WERI-Rb-1 (cell line): ENCODE data around the gene CPLX4.

ENCODE experiments used
- DNase-seq: peaks from one replicate; pipeline ENCODE4 v3.0.0-alpha.2; 2020
- H3K27ac ChIP-seq: fragments of 250-450 bp; sonication (Bioruptor Pico); 2 replicates; pipeline ENCODE4 v1.5.1; 2020; ENCODE audit warnings: mild to moderate bottlenecking, moderate library complexity
- H3K27me3 ChIP-seq: fragments of 250-450 bp; sonication (Bioruptor Pico); 2 replicates; pipeline ENCODE4 v1.5.1; 2021; ENCODE audit warnings: mild to moderate bottlenecking, low read depth, moderate library complexity; ENCODE audit not compliant: insufficient read depth, severe bottlenecking
- H3K36me3 ChIP-seq: fragments of 250-450 bp; sonication (Bioruptor Pico); 2 replicates; pipeline ENCODE4 v1.5.1; 2020; ENCODE audit warnings: mild to moderate bottlenecking, moderate library complexity
- H3K4me3 ChIP-seq: 2 replicates; pipeline ENCODE4 v1.5.1; 2011; ENCODE audit warnings: low read depth, mild to moderate bottlenecking, control low read depth, low read length
- H3K9me3 ChIP-seq: fragments of 250-450 bp; sonication (Bioruptor Pico); 2 replicates; pipeline ENCODE4 v1.5.1; 2021; ENCODE audit warnings: mild to moderate bottlenecking, moderate library complexity; ENCODE audit not compliant: severe bottlenecking
- TF ChIP-seq, protein P1 (sequence below): IDR thresholded peaks from 2 replicates; pipeline ENCODE4 v1.5.1; 2011; ENCODE audit warnings: low read depth, mild to moderate bottlenecking, control low read depth, inconsistent platforms, low read length

CPLX4 gene

DNA sequence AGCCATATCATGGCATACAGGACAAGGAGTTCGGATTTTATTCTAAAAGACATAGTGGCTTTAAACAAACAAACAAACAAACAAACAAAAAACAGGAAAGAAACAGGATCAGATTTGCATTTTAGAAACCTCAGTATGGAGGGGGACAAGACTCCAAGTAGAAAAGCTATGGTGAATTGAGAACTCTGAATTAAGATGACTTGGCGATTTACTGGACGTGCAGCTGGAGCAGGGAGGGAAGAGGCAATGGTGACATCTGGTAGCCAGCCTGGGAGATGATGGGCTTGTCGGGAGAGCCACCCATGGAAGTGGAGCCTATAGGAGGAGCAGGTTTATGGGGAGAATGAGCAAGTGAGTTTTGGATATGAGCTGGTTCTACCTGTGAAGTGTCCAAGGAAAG lies 13.2 kb downstream of the CPLX4 start:
- H3K27ac ChIP-seq = no peak overlapping the region
- H3K36me3 ChIP-seq = no peaks in the 10 kb centered on the region
- no peak for DNase-seq
- TF ChIP-seq, protein P1, sequence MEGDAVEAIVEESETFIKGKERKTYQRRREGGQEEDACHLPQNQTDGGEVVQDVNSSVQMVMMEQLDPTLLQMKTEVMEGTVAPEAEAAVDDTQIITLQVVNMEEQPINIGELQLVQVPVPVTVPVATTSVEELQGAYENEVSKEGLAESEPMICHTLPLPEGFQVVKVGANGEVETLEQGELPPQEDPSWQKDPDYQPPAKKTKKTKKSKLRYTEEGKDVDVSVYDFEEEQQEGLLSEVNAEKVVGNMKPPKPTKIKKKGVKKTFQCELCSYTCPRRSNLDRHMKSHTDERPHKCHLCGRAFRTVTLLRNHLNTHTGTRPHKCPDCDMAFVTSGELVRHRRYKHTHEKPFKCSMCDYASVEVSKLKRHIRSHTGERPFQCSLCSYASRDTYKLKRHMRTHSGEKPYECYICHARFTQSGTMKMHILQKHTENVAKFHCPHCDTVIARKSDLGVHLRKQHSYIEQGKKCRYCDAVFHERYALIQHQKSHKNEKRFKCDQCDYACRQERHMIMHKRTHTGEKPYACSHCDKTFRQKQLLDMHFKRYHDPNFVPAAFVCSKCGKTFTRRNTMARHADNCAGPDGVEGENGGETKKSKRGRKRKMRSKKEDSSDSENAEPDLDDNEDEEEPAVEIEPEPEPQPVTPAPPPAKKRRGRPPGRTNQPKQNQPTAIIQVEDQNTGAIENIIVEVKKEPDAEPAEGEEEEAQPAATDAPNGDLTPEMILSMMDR = no peak
- no peaks in the 10 kb centered on the region for H3K27me3 ChIP-seq
- no peaks in the 10 kb centered on the region for H3K9me3 ChIP-seq
- H3K4me3 ChIP-seq = no peak overlapping the region

DNA sequence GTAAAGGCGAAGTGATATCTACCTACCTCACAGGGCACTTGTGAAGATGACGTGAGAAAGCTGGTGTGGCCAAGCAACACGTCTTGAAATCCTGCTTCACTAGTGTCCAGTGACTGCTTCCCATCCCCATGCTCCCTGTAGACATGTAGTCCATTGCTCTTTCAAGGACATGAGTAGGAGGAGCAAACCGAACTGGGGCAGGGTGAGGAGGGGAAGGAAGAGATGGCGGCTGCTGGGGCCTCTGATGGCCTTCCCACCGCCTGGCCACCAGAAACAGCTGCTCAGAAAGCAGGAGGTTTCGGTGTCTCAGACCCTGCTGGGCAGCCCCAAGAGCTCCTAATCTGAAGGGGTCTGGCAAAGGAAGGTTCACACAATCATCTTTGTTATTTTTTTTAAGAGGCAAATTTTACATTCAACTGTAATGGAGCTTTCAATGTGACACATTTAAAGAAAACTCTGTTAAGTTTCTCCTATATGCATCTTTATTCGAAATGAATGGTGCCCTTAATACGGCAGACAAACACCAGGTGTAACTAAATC lies 14.7 kb downstream of the CPLX4 start:
- Histone ChIP-seq H3K4me3 (peak overlapping the region; percentile 24), H3K27ac (peak overlapping the region; percentile 66), H3K27me3 (no peaks in the 10 kb centered on the region), H3K9me3 (no peaks in the 10 kb centered on the region), H3K36me3 (no peaks in the 10 kb centered on the region)
- TF ChIP-seq, protein P1 = no peak
- DNase-seq = peak; percentile 58

DNA sequence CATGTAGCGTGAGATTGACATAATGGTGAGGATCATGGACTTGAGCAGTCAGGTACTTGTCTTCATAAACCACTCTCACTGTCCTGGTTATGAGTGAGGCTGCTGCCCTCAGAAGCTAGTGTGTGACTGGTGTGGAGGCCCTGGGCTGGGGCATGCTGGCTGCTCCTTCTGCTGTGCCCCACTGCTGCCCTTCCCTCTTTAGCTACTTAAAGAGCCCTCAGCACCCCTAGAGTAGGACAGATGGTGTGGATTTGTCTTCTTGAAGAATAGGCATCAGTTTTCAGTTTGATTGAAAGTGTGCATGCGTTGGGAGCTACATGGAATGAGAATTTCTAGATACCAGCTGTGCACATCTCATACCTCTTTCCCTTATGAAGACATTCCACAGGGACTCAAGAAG lies 15.4 kb downstream of the CPLX4 start:
- DNase-seq = peak; percentile 86
- H3K9me3 ChIP-seq = no peaks in the 10 kb centered on the region
- TF ChIP-seq, protein P1 = no peak
- H3K4me3 ChIP-seq = peak overlapping the region; percentile 24; the same call in 1 of the 2 replicates
- H3K27ac ChIP-seq = peak overlapping the region; percentile 66
- H3K36me3 ChIP-seq = no peaks in the 10 kb centered on the region
- H3K27me3 ChIP-seq = no peaks in the 10 kb centered on the region

DNA sequence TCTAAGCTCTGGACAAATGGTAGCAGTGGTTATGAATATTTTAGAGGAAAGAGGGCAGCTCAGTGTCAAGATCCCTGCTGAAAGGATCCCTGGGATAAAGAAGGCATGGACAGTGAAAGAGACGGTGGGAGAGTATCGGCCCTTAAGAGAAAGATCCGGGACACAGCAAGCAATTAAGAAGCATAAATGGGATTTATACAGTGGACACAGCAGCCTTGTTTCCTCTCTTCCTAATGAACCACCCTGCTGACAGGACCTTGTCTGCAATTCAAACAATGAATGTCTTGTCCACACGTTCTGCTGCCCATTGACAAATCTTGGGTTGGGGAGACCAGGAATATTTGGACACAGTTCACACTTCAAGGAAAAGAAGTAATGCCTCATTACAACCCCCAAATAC lies 16.5 kb downstream of the CPLX4 start:
- no peaks in the 10 kb centered on the region for H3K36me3 ChIP-seq
- TF ChIP-seq, protein P1 = no peak
- H3K4me3 ChIP-seq = no peak overlapping the region
- no peaks in the 10 kb centered on the region for H3K27me3 ChIP-seq
- H3K9me3 ChIP-seq = no peaks in the 10 kb centered on the region
- no peak for DNase-seq
- peak overlapping the region; percentile 66 for H3K27ac ChIP-seq

DNA sequence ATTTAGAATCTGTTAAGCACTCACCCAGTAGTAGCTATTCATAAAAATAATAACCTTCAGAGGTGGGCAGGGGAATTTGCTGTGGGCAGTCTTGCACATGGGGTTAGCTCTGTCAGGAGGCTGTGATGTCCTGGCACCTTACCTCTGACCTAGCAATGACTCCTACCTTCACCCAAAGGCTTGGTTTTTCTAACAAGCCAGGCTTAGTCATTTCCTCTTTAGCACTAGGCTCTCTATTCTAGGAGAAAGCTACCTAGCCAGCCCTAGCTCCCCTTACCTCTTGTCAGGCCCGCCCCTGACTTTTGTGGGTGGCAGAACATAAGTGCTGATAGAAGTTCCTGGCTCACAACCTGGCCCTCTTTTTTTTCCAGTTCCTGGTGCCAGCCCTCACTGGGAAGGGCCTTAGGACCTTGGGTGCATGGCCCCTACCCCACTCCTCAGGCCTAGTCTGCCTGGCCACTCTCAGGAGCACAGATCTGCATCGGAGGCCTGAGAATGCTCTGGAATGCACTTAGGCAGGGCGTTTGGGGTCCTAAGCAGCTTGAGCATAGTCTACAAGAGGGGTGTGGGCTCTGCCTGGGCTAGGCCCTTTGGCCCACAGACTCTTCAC lies 17.7 kb downstream of the CPLX4 start:
- H3K27ac ChIP-seq = no peak overlapping the region
- no peak for DNase-seq
- no peak overlapping the region for H3K4me3 ChIP-seq
- H3K27me3 ChIP-seq = no peaks in the 10 kb centered on the region
- TF ChIP-seq, protein P1 = no peak
- no peaks in the 10 kb centered on the region for H3K36me3 ChIP-seq
- H3K9me3 ChIP-seq = no peaks in the 10 kb centered on the region

DNA sequence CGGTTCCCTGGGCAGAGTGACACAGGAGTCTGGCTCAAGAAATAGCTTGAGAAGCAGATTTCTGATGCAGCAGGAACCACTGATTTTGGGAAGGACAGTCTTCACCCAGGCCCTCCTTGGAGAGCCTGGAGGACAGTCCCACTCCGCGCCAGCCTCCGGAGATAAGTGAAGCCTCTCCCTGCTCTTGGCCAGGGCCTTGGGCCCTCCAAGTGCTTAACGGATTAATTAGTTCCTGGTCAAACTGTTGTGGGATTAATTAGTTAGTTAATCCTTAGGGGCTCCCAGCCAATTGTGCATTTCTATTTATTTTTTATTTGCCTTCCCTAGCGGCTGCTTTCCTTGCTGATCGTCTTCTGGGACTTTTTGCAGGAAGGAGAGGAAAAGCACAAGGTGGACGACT lies 19.6 kb downstream of the CPLX4 start:
- peak overlapping the region; percentile 74 for H3K27ac ChIP-seq
- H3K36me3 ChIP-seq = no peaks in the 10 kb centered on the region
- DNase-seq = peak; percentile 81
- TF ChIP-seq, protein P1 = no peak
- no peaks in the 10 kb centered on the region for H3K9me3 ChIP-seq
- no peaks in the 10 kb centered on the region for H3K27me3 ChIP-seq
- H3K4me3 ChIP-seq = peak overlapping the region; percentile 51
